ENCODE results near the gene MAPK11. TPM values are rescaled to one million over a fixed set of nuclear protein-coding genes. Genes with fewer than 3 reads are reported as not detected.

The MAPK11 gene
- 26.1 TPM for total RNA-seq
- long read RNA-seq, partial matches to known transcripts: 0 of 2 reads
- long read RNA-seq, other reads (novel, unspliced or antisense): 2 of 2 reads

- ATAC-seq (peak; percentile 16), DNase-seq (no peak)
- Histone ChIP-seq H3K4me1 (peaks cover 43% of the 10 kb centered on the region), H3K9me3 (no peaks in the 10 kb centered on the region), H3K27ac (peak within 1 kb of the TSS; percentile 63), H3K36me3 (peaks cover 3% of the 10 kb centered on the region), H3K27me3 (no peaks in the 10 kb centered on the region), H3K4me3 (peak within 1 kb of the TSS; percentile 56)
- no peak for TF ChIP-seq CTCF (IDR thresholded peaks at IDR 0.05)
- intact Hi-C loops (cut with DNase I): loop anchor here (10.0 kb wide), 2 partner anchors 55 to 235 kb away; partner anchors contain the start of genes DENND6B, LMF2 and NCAPH2
These were observed at the start of gene MAPK11 for GRCh38 chr22:50269970-50270665. MAPK11 (minus strand) TSS chr22:50270380; CDS start chr22:50270292, 88 bp downstream.

- Histone ChIP-seq H3K4me1 (peaks cover 7% of the 10 kb centered on the region), H3K4me3 (no peak overlapping the region), H3K27ac (no peak overlapping the region), H3K36me3 (no peaks in the 10 kb centered on the region), H3K27me3 (no peaks in the 10 kb centered on the region), H3K9me3 (no peaks in the 10 kb centered on the region)
- intact Hi-C loops (cut with DNase I): no loop called here
- no peak for TF ChIP-seq CTCF (IDR thresholded peaks at IDR 0.05)
- DNase-seq: peak; percentile 61
- no peak for ATAC-seq
These were observed 49.3 kb upstream of the MAPK11 start for GRCh38 chr22:50319503-50319951.

GRCh38 chr22:50318698-50319411 is 48.7 kb upstream of the MAPK11 start:
- H3K36me3 ChIP-seq: no peaks in the 10 kb centered on the region
- no peak overlapping the region for H3K27ac ChIP-seq
- no peak for TF ChIP-seq CTCF (IDR thresholded peaks at IDR 0.05)
- DNase-seq (peak; percentile 61), ATAC-seq (no peak)
- H3K4me1 ChIP-seq: peaks cover 11% of the 10 kb centered on the region
- no peaks in the 10 kb centered on the region for H3K9me3 ChIP-seq
- no peaks in the 10 kb centered on the region for H3K27me3 ChIP-seq
- intact Hi-C loops (cut with DNase I): no loop called here
- H3K4me3 ChIP-seq: no peak overlapping the region

- DNase-seq (no peak), ATAC-seq (no peak)
- intact Hi-C loops (cut with DNase I): no loop called here
- Histone ChIP-seq H3K27ac (no peak overlapping the region), H3K36me3 (no peaks in the 10 kb centered on the region), H3K4me3 (no peak overlapping the region), H3K4me1 (peaks cover 14% of the 10 kb centered on the region), H3K9me3 (no peaks in the 10 kb centered on the region), H3K27me3 (no peaks in the 10 kb centered on the region)
- no peak for TF ChIP-seq CTCF (IDR thresholded peaks at IDR 0.05)
These were observed 48.1 kb upstream of the MAPK11 start for GRCh38 chr22:50318356-50318697.

GRCh38 chr22:50317674-50318073 is 47.5 kb upstream of the MAPK11 start:
- DNase-seq (no peak), ATAC-seq (no peak)
- no peaks in the 10 kb centered on the region for H3K27me3 ChIP-seq
- H3K36me3 ChIP-seq: no peaks in the 10 kb centered on the region
- H3K4me1 ChIP-seq: peaks cover 14% of the 10 kb centered on the region
- H3K9me3 ChIP-seq: no peaks in the 10 kb centered on the region
- no peak for TF ChIP-seq CTCF (IDR thresholded peaks at IDR 0.05)
- intact Hi-C loops (cut with DNase I): no loop called here
- H3K4me3 ChIP-seq: no peak overlapping the region
- no peak overlapping the region for H3K27ac ChIP-seq

Measured in upper lobe of right lung (tissue), 1 donor.